K562 (cell line): ENCODE results near the gene CYFIP2. TPM values are rescaled to one million over a fixed set of nuclear protein-coding genes. Genes with fewer than 3 reads are reported as not detected.

Source experiments
- ATAC-seq: fragments of 200-7000 bp; cut with Tn5 transposase; 3 replicates; pipeline ENCODE4 v1.9.1; 2020; ENCODE audit warnings: moderate library complexity
- BruUV-seq: library from RNA; stranded (reverse); fragments of 400-500 nt; replicated peaks from 2 replicates; lab custom pipeline; 2021; lab: Mats Ljungman, UMichigan
- CTCF ChIA-PET: fragments of 300-600 bp; formaldehyde crosslinking; extraction: SDS; loops from one replicate; lab custom pipeline; 2021; ENCODE audit warnings: low intra/inter-chr PET ratio; lab: Yijun Ruan, JAX
- POLR2A ChIA-PET: fragments of 300-600, 350-650 bp; sonication (Branson Sonifier 250); formaldehyde crosslinking; extraction: SDS; loops from one replicate; lab custom pipeline; 2021; ENCODE audit warnings: antibody characterized with exemption, inconsistent platforms; lab: Yijun Ruan, JAX
- DNase-seq, 4 experiments: peaks; one replicate each; pipeline versions ENCODE4 v3.0.0 to v3.0.0-alpha.2; 2011 to 2018; ENCODE audit warnings: low spot score in 3 of 4, mixed read lengths in 3 of 4; ENCODE audit errors: extremely low read depth in 1 of 4
- FAIRE-seq: peaks from 2 replicates; lab custom pipeline; 2011; peaks lifted over from hg19 to GRCh38; lab: Jason Lieb, UNC
- H2AFZ ChIP-seq: 2 replicates; pipeline ENCODE4 v1.6.0; 2011; ENCODE audit warnings: low read depth, low read length, control low read depth, inconsistent platforms
- H3K27ac ChIP-seq: fragments of 200-600 bp; 3 replicates; pipeline ENCODE4 v1.8.0; 2011; ENCODE audit warnings: low read depth, mild to moderate bottlenecking, control low read depth, inconsistent platforms, low read length, moderate library complexity, mixed read lengths; ENCODE audit errors: extremely low read depth
- H3K27me3 ChIP-seq, 2 experiments: fragments of 300-600 bp in 1 of 2; 2 replicates in 1 of 2; 3 replicates in 1 of 2; pipeline versions ENCODE4 v1.6.0 to v1.8.0; 2011; ENCODE audit warnings: inconsistent platforms in 2 of 2, low read length in 2 of 2, mild to moderate bottlenecking in 1 of 2, mixed read lengths in 1 of 2, moderate library complexity in 1 of 2; ENCODE audit not compliant: control insufficient read depth in 2 of 2, insufficient read depth in 2 of 2
- H3K36me3 ChIP-seq: fragments of 300-600 bp; 3 replicates; pipeline ENCODE4 v1.8.0; 2011; ENCODE audit warnings: mild to moderate bottlenecking, low read length, inconsistent platforms; ENCODE audit not compliant: control insufficient read depth, insufficient read depth
- H3K4me1 ChIP-seq, 2 experiments: fragments of 200-600 bp in 1 of 2; replicated peaks in 1 of 2; 2 replicates in 1 of 2; 3 replicates in 1 of 2; pipeline versions ENCODE4 v1.5.1 to v1.8.0; 2011; ENCODE audit warnings: inconsistent platforms in 2 of 2, low read length in 2 of 2, mild to moderate bottlenecking in 1 of 2, mixed read lengths in 1 of 2, moderate library complexity in 1 of 2; ENCODE audit not compliant: control insufficient read depth in 2 of 2, insufficient read depth in 2 of 2
- H3K4me2 ChIP-seq: 2 replicates; pipeline ENCODE4 v1.6.1; 2011; ENCODE audit warnings: low read length, control low read depth, inconsistent platforms, mixed read lengths; ENCODE audit not compliant: insufficient read depth
- H3K4me3 ChIP-seq: fragments of 200-600 bp; sonication (generic), shearing (Covaris generic); 2 replicates; pipeline ENCODE4 v1.5.1; 2016; ENCODE audit warnings: control low read depth, inconsistent platforms
- H3K79me2 ChIP-seq: fragments of 200-600 bp; 3 replicates; pipeline ENCODE4 v1.8.0; 2011; ENCODE audit warnings: low read length, inconsistent platforms; ENCODE audit not compliant: control insufficient read depth, insufficient read depth
- H3K9ac ChIP-seq, 2 experiments: 2 replicates each; pipeline versions ENCODE4 v1.6.0 to v1.6.1; 2011; ENCODE audit warnings: low read depth in 2 of 2, low read length in 2 of 2, control low read depth in 1 of 2, inconsistent platforms in 1 of 2, mild to moderate bottlenecking in 1 of 2, mixed read lengths in 1 of 2; ENCODE audit not compliant: insufficient read depth in 1 of 2
- H3K9me1 ChIP-seq: one replicate; pipeline ENCODE4 v1.6.0; 2011; ENCODE audit warnings: inconsistent platforms, mild to moderate bottlenecking, low read length, moderate library complexity; ENCODE audit not compliant: control insufficient read depth, insufficient read depth
- H3K9me3 ChIP-seq: replicated peaks from 2 replicates; pipeline ENCODE4 v1.5.1; 2011; ENCODE audit warnings: low read depth, low read length, inconsistent platforms; ENCODE audit not compliant: control insufficient read depth, insufficient read depth
- H4K20me1 ChIP-seq: replicated peaks from 2 replicates; pipeline ENCODE4 v1.6.1; 2011; ENCODE audit warnings: low read length, inconsistent platforms, mixed read lengths; ENCODE audit not compliant: control insufficient read depth, insufficient read depth
- C11orf30 ChIP-seq: fragments of 450-650 bp; IDR thresholded peaks from 2 replicates; pipeline ENCODE4 v1.6.1; 2016; ENCODE audit warnings: low read depth, mild to moderate bottlenecking
- DMBX1 ChIP-seq: fragments of 250-450 bp; sonication (Bioruptor Pico); IDR thresholded peaks from 2 replicates; pipeline ENCODE4 v1.8.0; 2022; ENCODE audit warnings: inconsistent platforms, mild to moderate bottlenecking, moderate library complexity, borderline replicate concordance
- EP300 ChIP-seq: IDR thresholded peaks from 2 replicates; pipeline ENCODE4 v1.6.1; 2012; ENCODE audit warnings: low read length, improper control_type of control experiment
- ESRRB ChIP-seq: fragments of 250-450 bp; sonication (Bioruptor Pico); IDR thresholded peaks from 2 replicates; pipeline ENCODE4 v1.5.0; 2020; ENCODE audit warnings: mild to moderate bottlenecking, moderate library complexity, borderline replicate concordance
- FIP1L1 ChIP-seq: fragments of 200-400 bp; formaldehyde crosslinking; IDR thresholded peaks from 2 replicates; pipeline ENCODE4 v1.6.1; 2018; ENCODE audit warnings: mild to moderate bottlenecking, low read depth, low read length; ENCODE audit not compliant: poor library complexity, severe bottlenecking
- FOSL1 ChIP-seq: fragments of 200-800 bp; sonication (Bioruptor generic); conservative IDR thresholded peaks from 2 replicates; pipeline ENCODE4 v1.6.1; 2016; ENCODE audit warnings: missing genetic modification characterization, missing compliant biosample characterization
- JUN ChIP-seq, 2 experiments: sonication (generic) in 1 of 2; formaldehyde crosslinking in 1 of 2; IDR thresholded peaks; 2 replicates each; pipeline versions ENCODE4 v1.6.1 to v1.8.0; 2012 to 2022; ENCODE audit warnings: borderline replicate concordance in 2 of 2, mild to moderate bottlenecking in 2 of 2, improper control_type of control experiment in 1 of 2, low read depth in 1 of 2, low read length in 1 of 2, missing genetic modification reagents in 1 of 2
- MEIS2 ChIP-seq: fragments of 450-650 bp; IDR thresholded peaks from 2 replicates; pipeline ENCODE4 v1.6.1; 2014; ENCODE audit warnings: mild to moderate bottlenecking; ENCODE audit not compliant: partially characterized antibody
- NR1H2 ChIP-seq: sonication (generic); formaldehyde crosslinking; IDR thresholded peaks from 2 replicates; pipeline ENCODE4 v1.4.0; 2020; ENCODE audit warnings: mild to moderate bottlenecking, missing genetic modification reagents
- ZBTB1 ChIP-seq: sonication (generic); formaldehyde crosslinking; IDR thresholded peaks from 2 replicates; pipeline ENCODE4 v1.8.1; 2023; ENCODE audit warnings: missing genetic modification reagents, low read depth, mild to moderate bottlenecking, borderline replicate concordance
- ZNF146 ChIP-seq: IDR thresholded peaks from one replicate; pipeline ENCODE4 v1.6.1; 2018; ENCODE audit warnings: missing compliant biosample characterization; ENCODE audit not compliant: unreplicated experiment
- ZNF766 ChIP-seq: fragments of 200-800 bp; sonication (Bioruptor generic); conservative IDR thresholded peaks from 2 replicates; pipeline ENCODE4 v1.6.1; 2016; ENCODE audit warnings: missing genetic modification characterization, missing compliant biosample characterization
- in situ Hi-C: fragments of 300-500 bp; cut with MboI; formaldehyde crosslinking; loops from 4 replicates; pipeline ENCODE4 v1.15.0; 2018; ENCODE audit warnings: inconsistent platforms, mixed read lengths
- intact Hi-C: fragments of 100-400 bp; cut with micrococcal nuclease; formaldehyde crosslinking; loops from 2 replicates; pipeline ENCODE4 v1.14.2; 2022
- polyA plus RNA-seq, 8 experiments: library from polyadenylated mRNA; depleted of rRNA in 4 of 8; stranded (reverse) in 5 of 8; unstranded in 3 of 8; fragments of >200 nt; fragmentation: Nextera tagmentation in 2 of 8; fragmentation: Illumina TruSeq in 1 of 8; extraction: Ambion mirVana in 2 of 8; extraction: Trizol in 1 of 8; gene quantifications; 2 replicates each; pipeline versions ENCODE4 v1.2.1 to v1.2.3, GENCODE V29; 2011 to 2014; ENCODE audit warnings: inconsistent platforms in 1 of 8, missing spikeins in 1 of 8
- total RNA-seq, 7 experiments: library from RNA; depleted of rRNA in 6 of 7; stranded (reverse); fragments of >200 nt in 6 of 7; fragmentation: Illumina TruSeq in 2 of 7; extraction: Trizol in 2 of 7; gene quantifications; 2 replicates each; pipeline versions ENCODE4 v1.2.1 to v1.2.3, GENCODE V29; 2011 to 2021; ENCODE audit warnings: low replicate concordance in 1 of 7

The CYFIP2 gene
- total and polyA plus RNA-seq, 9 of the 15 experiments (the other 6 are each of a cell fraction or from before 2014, with no cell fraction given), result 0.76 to 2.9 (median 1.4) TPM; not detected in 1

GRCh38 chr5:157280927-157281326 is 15.0 kb downstream of the CYFIP2 start (continued):
- TF ChIP-seq FIP1L1 (no peak), FOSL1 (tag) (peak; percentile 71), JUN (IDR thresholded peaks at IDR 0.05; ENCODE audit: borderline replicate concordance, low read depth, low read length) (peak; percentile 71), JUN (CRISPR knock-in tag; IDR thresholded peaks at IDR 0.05; ENCODE audit: borderline replicate concordance) (no peak), C11orf30 (peak; percentile 33; the same call in 1 of the 2 replicates), DMBX1 (CRISPR knock-in tag) (no peak), NR1H2 (CRISPR knock-in tag) (no peak)

- Histone ChIP-seq H3K9me3 (no peaks in the 10 kb centered on the region), H2AFZ (no peak overlapping the region)
- intact Hi-C loops, result no loop called here
- 0 out of 2 replicates have a peak, but pooled peaks have one; percentile 46 for TF ChIP-seq ZNF766
- TF ChIP-seq EP300, result no peak
- no peak for TF ChIP-seq ZBTB1 (CRISPR knock-in tag)
- no peak for TF ChIP-seq ZNF146
- TF ChIP-seq MEIS2, result peak; percentile 54
- TF ChIP-seq ESRRB, result no peak
- TF ChIP-seq, all 486 proteins: peak for 2
- no peaks in the 10 kb centered on the region for H3K9me1 ChIP-seq
- ATAC-seq (no peak), FAIRE-seq (no peak), DNase-seq (no peak)
- no peak overlapping the region for H3K27ac ChIP-seq
- peaks cover 0 to 5% of the 10 kb centered on the region in 2 experiments; a peak in 1 of 5 replicates for H3K4me1 ChIP-seq
- H4K20me1 ChIP-seq, result no peaks in the 10 kb centered on the region
- no peak overlapping the region for H3K4me2 ChIP-seq
- H3K9ac ChIP-seq, result no peak overlapping the region
- H3K36me3 ChIP-seq, result no peaks in the 10 kb centered on the region
- CTCF ChIA-PET, result no interaction called here
- H3K79me2 ChIP-seq, result no peaks in the 10 kb centered on the region
- POLR2A ChIA-PET, result no interaction called here
- in situ Hi-C loops, result no loop called here
- H3K4me3 ChIP-seq, result no peak overlapping the region
- 0 out of 5 replicates have a peak, but pooled peaks cover 0 to 2% of the 10 kb centered on the region in 2 experiments for H3K27me3 ChIP-seq
- BruUV-seq, result no TSS peak
Measured at GRCh38 chr5:157282150-157282549, 16.2 kb downstream of the CYFIP2 start.
